Dermis blood vessel endothelial cell (primary cell): Measurements from ENCODE around the gene R3HCC1L. TPM values are rescaled to one million over a fixed set of nuclear protein-coding genes. Genes with fewer than 3 reads are reported as not detected.

Experiments used
- DNase-seq: peaks from one replicate; pipeline ENCODE4 v3.0.0; 2010
- total RNA-seq: library from RNA; depleted of rRNA; stranded (reverse); fragments of >200 nt; gene quantifications from 2 replicates; pipeline ENCODE4 v1.2.3, GENCODE V29; 2014

The R3HCC1L gene
- total RNA-seq, 1 donor from 2014 or later, result 14.3 TPM

- DNase-seq, result no peak
These were observed 158.5 kb downstream of the R3HCC1L start for GRCh38 chr10:98292971-98293370.

GRCh38 chr10:98293550-98294269 lies 159.3 kb downstream of the R3HCC1L start:
- DNase-seq, result no peak

- DNase-seq, result no peak
These were observed 159.8 kb downstream of the R3HCC1L start for GRCh38 chr10:98294270-98294627.

Other genes starting within 250 kb of the R3HCC1L start
- 0.51 and 1.3 TPM in 2 replicates for gene CRTAC1, start 104.0 kb upstream of the R3HCC1L start, total RNA-seq
- 0.68 and 0.88 TPM in 2 replicates for gene LOXL4, start 133.5 kb downstream of the R3HCC1L start, total RNA-seq